ENCODE measurements around the gene SAMD4A. TPM values are rescaled to one million over a fixed set of nuclear protein-coding genes. Genes with fewer than 3 reads are reported as not detected.

SAMD4A gene
- total and polyA plus RNA-seq, 11 donors, result 45.0 to 247 (median 138) TPM

DNA sequence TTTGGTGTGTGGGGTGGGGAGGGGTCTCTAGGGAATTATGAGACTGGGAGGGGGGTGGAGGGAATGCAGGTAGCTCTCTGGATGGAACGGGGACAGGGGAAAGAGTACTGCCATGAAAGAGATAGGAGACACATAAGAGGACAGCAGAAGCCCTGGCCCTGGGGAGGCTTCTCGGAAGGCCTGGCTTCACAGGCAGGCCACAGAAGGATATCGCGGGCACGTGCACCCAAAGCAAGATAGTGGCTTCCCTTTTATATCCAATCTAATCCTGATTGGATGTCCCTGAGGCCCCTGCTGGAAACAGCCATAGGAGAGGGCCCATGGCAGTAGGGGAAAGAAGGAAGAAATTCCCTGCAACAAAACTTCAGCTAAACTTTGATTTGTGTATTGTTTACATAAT, 222.2 kb downstream of the SAMD4A start:
- Histone ChIP-seq H3K27me3 (no peaks in the 10 kb centered on the region), H3K36me3 (peaks cover 0 to 78% (median 51%) of the 10 kb centered on the region in 9 donors), H3K27ac (peak overlapping the region in 2 of 12 donors; percentile 18 to 93), H3K4me3 (no peak overlapping the region), H3K4me1 (peaks cover 0 to 45% (median 20%) of the 10 kb centered on the region in 12 donors), H3K9me3 (peaks cover 0 to 1% (median 0%) of the 10 kb centered on the region in 12 donors)
- WGBS, 4 donors, result 44 to 69% (median 59%) methylated on average over 5 of the region's 5 CpGs
- no peak for TF ChIP-seq POLR2A (IDR thresholded peaks at IDR 0.05)
- TF ChIP-seq, protein P1, sequence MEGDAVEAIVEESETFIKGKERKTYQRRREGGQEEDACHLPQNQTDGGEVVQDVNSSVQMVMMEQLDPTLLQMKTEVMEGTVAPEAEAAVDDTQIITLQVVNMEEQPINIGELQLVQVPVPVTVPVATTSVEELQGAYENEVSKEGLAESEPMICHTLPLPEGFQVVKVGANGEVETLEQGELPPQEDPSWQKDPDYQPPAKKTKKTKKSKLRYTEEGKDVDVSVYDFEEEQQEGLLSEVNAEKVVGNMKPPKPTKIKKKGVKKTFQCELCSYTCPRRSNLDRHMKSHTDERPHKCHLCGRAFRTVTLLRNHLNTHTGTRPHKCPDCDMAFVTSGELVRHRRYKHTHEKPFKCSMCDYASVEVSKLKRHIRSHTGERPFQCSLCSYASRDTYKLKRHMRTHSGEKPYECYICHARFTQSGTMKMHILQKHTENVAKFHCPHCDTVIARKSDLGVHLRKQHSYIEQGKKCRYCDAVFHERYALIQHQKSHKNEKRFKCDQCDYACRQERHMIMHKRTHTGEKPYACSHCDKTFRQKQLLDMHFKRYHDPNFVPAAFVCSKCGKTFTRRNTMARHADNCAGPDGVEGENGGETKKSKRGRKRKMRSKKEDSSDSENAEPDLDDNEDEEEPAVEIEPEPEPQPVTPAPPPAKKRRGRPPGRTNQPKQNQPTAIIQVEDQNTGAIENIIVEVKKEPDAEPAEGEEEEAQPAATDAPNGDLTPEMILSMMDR (IDR thresholded peaks at IDR 0.05), result no peak
- ATAC-seq (no peak), DNase-seq (no peak)
- intact Hi-C loops (cut with DNase I), result no loop called here

DNA sequence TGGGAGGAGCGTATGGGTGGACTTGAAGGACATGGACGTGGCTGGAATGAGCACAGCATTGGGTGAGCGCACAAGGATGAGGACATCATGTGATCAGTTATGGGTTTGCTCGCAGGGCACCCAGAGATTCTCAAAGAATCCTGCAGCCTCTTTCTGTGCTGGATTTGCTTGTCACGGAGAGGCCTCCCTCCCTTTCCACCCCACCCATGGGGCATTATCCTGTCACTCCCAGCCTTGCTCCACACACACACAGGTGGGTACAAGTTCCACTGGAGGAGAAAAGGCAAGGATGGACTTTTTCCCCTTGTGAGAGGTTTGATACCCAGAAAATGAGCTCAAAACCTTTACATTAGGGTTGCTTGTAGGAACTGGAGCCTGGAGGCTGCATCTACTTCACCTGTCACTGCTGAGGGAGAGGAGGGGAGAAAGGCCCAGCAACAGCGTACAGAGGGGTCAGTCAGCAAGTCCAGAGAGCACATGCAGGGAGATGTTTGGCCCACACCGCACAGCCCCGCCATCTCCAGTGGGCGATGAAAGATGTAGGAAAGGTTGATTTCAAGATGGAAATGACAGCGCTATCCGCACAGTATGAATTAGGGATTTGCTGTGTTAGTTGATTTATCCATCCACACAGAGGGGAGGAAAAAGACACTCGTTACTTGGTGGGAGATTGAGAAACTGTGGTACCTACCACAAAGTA, 223.0 kb downstream of the SAMD4A start:
- peaks cover 0 to 9% (median 1%) of the 10 kb centered on the region in 12 donors for H3K9me3 ChIP-seq
- intact Hi-C loops (cut with DNase I), result no loop called here
- no peak for TF ChIP-seq POLR2A (IDR thresholded peaks at IDR 0.05)
- TF ChIP-seq, protein P1 (IDR thresholded peaks at IDR 0.05), result no peak
- H3K4me3 ChIP-seq, result no peak overlapping the region
- H3K27ac ChIP-seq, result peak overlapping the region in 2 of 12 donors; percentile 16 to 18
- WGBS, 4 donors, result 94 to 96% (median 95%) methylated on average over 12 of the region's 12 CpGs
- no peaks in the 10 kb centered on the region for H3K27me3 ChIP-seq
- peaks cover 0 to 43% (median 20%) of the 10 kb centered on the region in 12 donors for H3K4me1 ChIP-seq
- no peak for ATAC-seq
- H3K36me3 ChIP-seq, result peaks cover 0 to 71% (median 43%) of the 10 kb centered on the region in 9 donors
- no peak for DNase-seq

DNA sequence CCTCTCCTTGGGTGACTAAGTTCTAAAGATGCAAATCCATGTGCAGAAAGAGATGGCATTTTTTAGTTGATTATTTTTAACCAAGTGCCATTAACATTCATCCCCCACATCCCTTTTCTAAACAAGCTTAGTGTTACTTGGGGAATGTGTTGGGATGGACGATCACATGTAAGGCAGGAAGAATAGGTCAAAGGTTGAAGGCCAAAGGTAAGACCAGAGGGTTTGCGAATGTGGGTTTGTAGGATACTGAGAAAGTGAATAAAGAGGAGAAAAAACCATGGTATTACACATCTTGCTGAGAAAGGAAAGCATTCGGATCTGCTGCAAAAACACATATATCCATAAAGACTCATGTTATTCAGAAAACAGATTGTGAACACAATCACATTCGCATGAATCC, 224.1 kb downstream of the SAMD4A start:
- H3K36me3 ChIP-seq, result peaks cover 0 to 63% (median 39%) of the 10 kb centered on the region in 9 donors
- no peak overlapping the region for H3K27ac ChIP-seq
- intact Hi-C loops (cut with DNase I), result no loop called here
- H3K27me3 ChIP-seq, result no peaks in the 10 kb centered on the region
- 75 to 89% (median 86%) methylated on average over 4 of the region's 4 CpGs for WGBS, 4 donors
- ATAC-seq (no peak), DNase-seq (no peak)
- H3K9me3 ChIP-seq, result peaks cover 0 to 16% (median 3%) of the 10 kb centered on the region in 12 donors
- no peak overlapping the region for H3K4me3 ChIP-seq
- H3K4me1 ChIP-seq, result peaks cover 0 to 33% (median 14%) of the 10 kb centered on the region in 12 donors
- TF ChIP-seq POLR2A (IDR thresholded peaks at IDR 0.05), result no peak

DNA sequence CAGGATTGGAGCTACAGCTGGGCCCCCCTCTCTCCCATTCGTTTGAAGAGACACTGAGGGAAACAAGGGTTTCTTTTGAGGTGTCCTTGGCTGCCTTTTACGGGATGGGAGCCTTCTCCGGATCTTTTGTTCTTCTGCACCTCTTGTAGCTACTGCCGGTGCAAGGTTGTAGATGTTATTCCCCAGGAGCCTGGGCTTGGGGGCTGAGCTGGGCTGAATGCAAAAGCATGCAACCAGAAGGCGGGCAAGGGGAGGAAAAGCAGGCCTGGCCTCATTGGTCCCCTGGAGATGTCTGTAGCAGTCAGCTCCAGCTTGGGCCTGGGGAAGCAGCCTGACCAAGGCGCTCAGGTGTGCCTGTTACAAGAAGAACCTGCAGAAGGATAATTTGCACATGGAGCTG, 225.4 kb downstream of the SAMD4A start:
- H3K36me3 ChIP-seq, result peaks cover 0 to 55% (median 37%) of the 10 kb centered on the region in 9 donors
- TF ChIP-seq, protein P1 (IDR thresholded peaks at IDR 0.05), result no peak
- TF ChIP-seq POLR2A (IDR thresholded peaks at IDR 0.05), result no peak
- intact Hi-C loops (cut with DNase I), result no loop called here
- H3K4me3 ChIP-seq, result no peak overlapping the region
- peaks cover 0 to 20% (median 5%) of the 10 kb centered on the region in 12 donors for H3K4me1 ChIP-seq
- no peak overlapping the region for H3K27ac ChIP-seq
- WGBS, 4 donors, result 75 to 83% (median 78%) methylated on average over 6 of the region's 6 CpGs
- peaks cover 0 to 16% (median 3%) of the 10 kb centered on the region in 12 donors for H3K9me3 ChIP-seq
- no peak for ATAC-seq
- no peak for DNase-seq
- no peaks in the 10 kb centered on the region for H3K27me3 ChIP-seq
